SK-N-SH treated with all-trans-retinoic acid at 6 μM for 48 hours (cell line): ENCODE results near the gene TBC1D26.

ENCODE experiments used
- GLIS3 ChIP-seq: fragments of 250-450 bp; sonication (Bioruptor Pico); IDR thresholded peaks from 2 replicates; pipeline ENCODE4 v1.5.0; 2020; ENCODE audit warnings: mild to moderate bottlenecking, moderate library complexity
- ISL1 ChIP-seq: fragments of 250-450 bp; sonication (Bioruptor Pico); IDR thresholded peaks from 2 replicates; pipeline ENCODE4 v2.1.2; 2022; ENCODE audit warnings: mild to moderate bottlenecking, moderate library complexity
- RARB ChIP-seq: fragments of 250-450 bp; sonication (Bioruptor Pico); IDR thresholded peaks from 2 replicates; pipeline ENCODE4 v1.8.0; 2021; ENCODE audit warnings: mild to moderate bottlenecking, moderate library complexity
- TCF4 ChIP-seq: fragments of 250-450 bp; sonication (Bioruptor Pico); IDR thresholded peaks from 2 replicates; pipeline ENCODE4 v1.8.0; 2021; ENCODE audit warnings: mild to moderate bottlenecking, moderate library complexity, borderline replicate concordance
- TF ChIP-seq, protein P1 (sequence below): fragments of 250-450 bp; sonication (Bioruptor Pico); IDR thresholded peaks from 2 replicates; pipeline ENCODE4 v1.8.0; 2020; ENCODE audit warnings: mild to moderate bottlenecking, moderate library complexity, borderline replicate concordance

GRCh38 chr17:15742051-15742795, 10.1 kb downstream of the TBC1D26 start:
- TF ChIP-seq ISL1 (no peak), GLIS3 (CRISPR knock-in tag) (no peak), RARB (no peak), TCF4 (CRISPR knock-in tag) (no peak)
- TF ChIP-seq, protein P1, sequence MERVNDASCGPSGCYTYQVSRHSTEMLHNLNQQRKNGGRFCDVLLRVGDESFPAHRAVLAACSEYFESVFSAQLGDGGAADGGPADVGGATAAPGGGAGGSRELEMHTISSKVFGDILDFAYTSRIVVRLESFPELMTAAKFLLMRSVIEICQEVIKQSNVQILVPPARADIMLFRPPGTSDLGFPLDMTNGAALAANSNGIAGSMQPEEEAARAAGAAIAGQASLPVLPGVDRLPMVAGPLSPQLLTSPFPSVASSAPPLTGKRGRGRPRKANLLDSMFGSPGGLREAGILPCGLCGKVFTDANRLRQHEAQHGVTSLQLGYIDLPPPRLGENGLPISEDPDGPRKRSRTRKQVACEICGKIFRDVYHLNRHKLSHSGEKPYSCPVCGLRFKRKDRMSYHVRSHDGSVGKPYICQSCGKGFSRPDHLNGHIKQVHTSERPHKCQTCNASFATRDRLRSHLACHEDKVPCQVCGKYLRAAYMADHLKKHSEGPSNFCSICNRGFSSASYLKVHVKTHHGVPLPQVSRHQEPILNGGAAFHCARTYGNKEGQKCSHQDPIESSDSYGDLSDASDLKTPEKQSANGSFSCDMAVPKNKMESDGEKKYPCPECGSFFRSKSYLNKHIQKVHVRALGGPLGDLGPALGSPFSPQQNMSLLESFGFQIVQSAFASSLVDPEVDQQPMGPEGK (CRISPR knock-in tag): no peak
